ENCODE results near the gene TRIM67. TPM values are rescaled to one million over a fixed set of nuclear protein-coding genes. Genes with fewer than 3 reads are reported as not detected.

The TRIM67 gene
- total and polyA plus RNA-seq, 5 donors: 0.06 to 0.34 (median 0.09) TPM

DNA sequence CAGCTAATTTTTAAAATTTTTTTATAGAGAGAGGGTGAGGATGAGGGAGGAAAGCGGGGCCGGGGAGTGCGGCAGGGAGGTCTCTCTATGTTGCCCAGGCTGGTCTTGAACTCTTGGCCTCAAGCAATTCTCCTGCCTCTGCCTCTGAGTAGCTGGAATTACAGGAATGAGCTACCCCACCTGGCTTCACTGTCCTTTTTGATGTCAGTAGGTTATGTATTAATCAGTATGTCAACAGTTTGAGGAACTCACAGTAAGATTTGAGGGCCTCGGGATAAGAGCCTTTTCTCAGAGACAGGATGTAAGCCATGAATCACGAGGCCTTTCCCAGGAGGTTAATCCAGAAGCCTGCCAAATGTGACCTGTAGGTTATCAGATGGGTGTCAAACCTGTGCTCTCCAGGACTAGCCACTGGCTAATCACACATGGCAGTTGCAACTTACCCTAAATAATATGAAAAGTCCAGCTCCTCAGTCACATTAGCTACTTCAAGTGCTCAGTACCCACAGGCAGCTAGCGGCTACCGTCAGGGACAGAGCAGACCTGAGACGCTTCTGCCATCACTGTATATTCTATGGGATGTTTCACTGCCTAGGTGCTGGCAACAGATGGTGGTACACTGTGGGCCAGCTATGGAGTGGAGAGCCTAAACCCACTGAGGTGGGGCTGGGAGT is 33.1 kb downstream of the TRIM67 start:
- ATAC-seq (no peak), DNase-seq (no peak)
- peaks cover 4% of the 10 kb centered on the region for H3K4me1 ChIP-seq (ENCODE audit: control insufficient read depth, insufficient read depth, low read length)
- WGBS: 80% methylated on average over 8 of the region's 8 CpGs
- intact Hi-C loops (cut with DNase I): no loop called here
- no peak overlapping the region for H3K27ac ChIP-seq (ENCODE audit: low read length)
- H3K9me3 ChIP-seq (ENCODE audit: control insufficient read depth, low read length): no peaks in the 10 kb centered on the region
- H3K4me3 ChIP-seq (ENCODE audit: low read length): no peak overlapping the region
- H3K27me3 ChIP-seq (ENCODE audit: control insufficient read depth, insufficient read depth): no peaks in the 10 kb centered on the region

DNA sequence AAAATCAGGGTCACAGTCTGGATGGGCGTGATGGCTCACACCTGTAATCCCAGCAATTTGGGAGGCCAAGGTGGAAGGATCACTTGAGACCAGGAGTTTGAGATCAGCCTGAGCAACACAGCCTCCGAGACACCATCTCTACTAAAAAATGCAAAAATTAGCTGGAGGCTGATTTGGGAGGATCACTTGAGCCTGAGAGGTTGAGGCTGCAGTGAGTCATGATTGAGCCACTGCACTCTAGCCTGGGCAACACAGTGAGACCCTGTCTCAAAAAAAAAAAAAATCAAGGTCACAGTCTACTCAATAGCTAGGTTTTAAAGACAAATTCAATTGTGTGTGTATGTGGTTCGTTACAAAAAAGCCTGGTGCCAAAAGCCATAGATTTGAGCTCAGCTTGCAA is 34.4 kb downstream of the TRIM67 start:
- no peaks in the 10 kb centered on the region for H3K9me3 ChIP-seq (ENCODE audit: control insufficient read depth, low read length)
- H3K27me3 ChIP-seq (ENCODE audit: control insufficient read depth, insufficient read depth): no peaks in the 10 kb centered on the region
- H3K4me1 ChIP-seq (ENCODE audit: control insufficient read depth, insufficient read depth, low read length): peaks cover 4% of the 10 kb centered on the region
- DNase-seq: no peak
- no peak for ATAC-seq
- no peak overlapping the region for H3K27ac ChIP-seq (ENCODE audit: low read length)
- H3K4me3 ChIP-seq (ENCODE audit: low read length): no peak overlapping the region
- intact Hi-C loops (cut with DNase I): no loop called here
- 90% methylated on average over 3 of the region's 3 CpGs for WGBS

DNA sequence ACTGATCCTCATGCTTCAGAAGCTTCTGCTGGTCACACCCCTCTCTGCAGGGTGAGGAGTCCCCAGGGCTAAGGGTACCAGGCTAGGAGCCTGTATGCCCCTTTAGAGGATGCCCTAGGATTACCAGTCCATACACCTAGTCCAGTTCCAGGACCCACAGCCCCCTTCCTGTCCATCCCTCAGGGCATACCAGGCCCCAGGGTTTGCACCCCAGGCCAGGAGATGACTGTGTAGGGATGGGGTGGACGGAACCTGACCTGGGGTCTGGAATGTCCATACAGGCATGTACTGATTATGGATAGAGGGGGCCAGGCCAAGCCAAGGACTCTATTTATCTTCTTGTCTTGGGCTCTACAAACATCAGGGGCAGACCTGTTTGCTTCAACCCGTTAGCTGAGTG is 34.9 kb downstream of the TRIM67 start:
- no peak overlapping the region for H3K4me3 ChIP-seq (ENCODE audit: low read length)
- H3K27ac ChIP-seq (ENCODE audit: low read length): no peak overlapping the region
- DNase-seq (no peak), ATAC-seq (no peak)
- peaks cover 4% of the 10 kb centered on the region for H3K4me1 ChIP-seq (ENCODE audit: control insufficient read depth, insufficient read depth, low read length)
- H3K9me3 ChIP-seq (ENCODE audit: control insufficient read depth, low read length): no peaks in the 10 kb centered on the region
- no peaks in the 10 kb centered on the region for H3K27me3 ChIP-seq (ENCODE audit: control insufficient read depth, insufficient read depth)
- intact Hi-C loops (cut with DNase I): no loop called here
- 83% methylated on average over 2 of the region's 2 CpGs for WGBS

- no peak for DNase-seq
- WGBS: 97% methylated on average over 7 of the region's 7 CpGs
- intact Hi-C loops (cut with DNase I): no loop called here
- H3K27ac ChIP-seq (ENCODE audit: low read length): no peak overlapping the region
- H3K9me3 ChIP-seq (ENCODE audit: control insufficient read depth, low read length): no peaks in the 10 kb centered on the region
- H3K4me1 ChIP-seq (ENCODE audit: control insufficient read depth, insufficient read depth, low read length): no peaks in the 10 kb centered on the region
- no peak for ATAC-seq
- H3K4me3 ChIP-seq (ENCODE audit: low read length): no peak overlapping the region
- no peaks in the 10 kb centered on the region for H3K27me3 ChIP-seq (ENCODE audit: control insufficient read depth, insufficient read depth)
Measured at GRCh38 chr1:231199868-231200267, 38.0 kb downstream of the TRIM67 start.

GRCh38 chr1:231200388-231201031 is 38.7 kb downstream of the TRIM67 start:
- no peaks in the 10 kb centered on the region for H3K27me3 ChIP-seq (ENCODE audit: control insufficient read depth, insufficient read depth)
- ATAC-seq: no peak
- no peaks in the 10 kb centered on the region for H3K9me3 ChIP-seq (ENCODE audit: control insufficient read depth, low read length)
- no peak overlapping the region for H3K4me3 ChIP-seq (ENCODE audit: low read length)
- 45% methylated on average over 8 of the region's 8 CpGs for WGBS
- no peak overlapping the region for H3K27ac ChIP-seq (ENCODE audit: low read length)
- no peaks in the 10 kb centered on the region for H3K4me1 ChIP-seq (ENCODE audit: control insufficient read depth, insufficient read depth, low read length)
- intact Hi-C loops (cut with DNase I): no loop called here
- DNase-seq: no peak

GRCh38 chr1:231201375-231201978 is 39.6 kb downstream of the TRIM67 start:
- 86% methylated on average over 16 of the region's 16 CpGs for WGBS
- intact Hi-C loops (cut with DNase I): no loop called here
- H3K4me1 ChIP-seq (ENCODE audit: control insufficient read depth, insufficient read depth, low read length): no peaks in the 10 kb centered on the region

GRCh38 chr1:231201979-231202633 is 40.2 kb downstream of the TRIM67 start:
- no peaks in the 10 kb centered on the region for H3K4me1 ChIP-seq (ENCODE audit: control insufficient read depth, insufficient read depth, low read length)
- 65% methylated on average over 5 of the region's 5 CpGs for WGBS
- ATAC-seq: no peak
- DNase-seq: no peak
- H3K27ac ChIP-seq (ENCODE audit: low read length): no peak overlapping the region
- H3K4me3 ChIP-seq (ENCODE audit: low read length): no peak overlapping the region
- no peaks in the 10 kb centered on the region for H3K27me3 ChIP-seq (ENCODE audit: control insufficient read depth, insufficient read depth)
- no peaks in the 10 kb centered on the region for H3K9me3 ChIP-seq (ENCODE audit: control insufficient read depth, low read length)
- intact Hi-C loops (cut with DNase I): no loop called here

More at GRCh38 chr1:231201375-231201978, 39.6 kb downstream of the TRIM67 start:
- DNase-seq: no peak
- no peak overlapping the region for H3K4me3 ChIP-seq (ENCODE audit: low read length)
- no peaks in the 10 kb centered on the region for H3K9me3 ChIP-seq (ENCODE audit: control insufficient read depth, low read length)
- no peak overlapping the region for H3K27ac ChIP-seq (ENCODE audit: low read length)
- H3K27me3 ChIP-seq (ENCODE audit: control insufficient read depth, insufficient read depth): no peaks in the 10 kb centered on the region
- no peak for ATAC-seq

GRCh38 chr1:231203259-231204057 is 41.6 kb downstream of the TRIM67 start:
- Histone ChIP-seq H3K4me1 (ENCODE audit: control insufficient read depth, insufficient read depth, low read length) (no peaks in the 10 kb centered on the region), H3K4me3 (ENCODE audit: low read length) (no peak overlapping the region), H3K27ac (ENCODE audit: low read length) (no peak overlapping the region), H3K9me3 (ENCODE audit: control insufficient read depth, low read length) (no peaks in the 10 kb centered on the region), H3K27me3 (ENCODE audit: control insufficient read depth, insufficient read depth) (no peaks in the 10 kb centered on the region)
- intact Hi-C loops (cut with DNase I): no loop called here
- DNase-seq (no peak), ATAC-seq (no peak)
- 85% methylated on average over 21 of the region's 21 CpGs for WGBS

DNA sequence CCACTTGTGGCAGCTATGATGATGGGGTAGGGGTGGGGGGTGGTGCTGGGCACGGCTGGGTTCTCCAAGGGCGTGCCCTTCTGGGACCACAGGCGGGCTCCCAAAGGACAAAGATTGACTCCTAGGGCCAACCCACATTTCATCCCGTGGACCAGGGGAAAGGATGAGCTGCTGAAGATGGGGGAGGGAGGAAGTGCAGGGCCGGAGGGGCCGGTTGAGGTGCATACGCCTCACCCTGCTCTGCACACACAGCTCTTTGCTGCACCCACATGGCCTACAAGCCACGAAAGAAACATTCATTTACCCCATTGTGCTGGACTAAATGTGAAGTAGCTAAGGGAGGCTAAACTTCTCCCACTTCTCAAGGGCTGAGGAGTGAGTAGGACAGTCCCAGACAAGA is 45.0 kb downstream of the TRIM67 start:
- Histone ChIP-seq H3K27me3 (ENCODE audit: control insufficient read depth, insufficient read depth) (no peaks in the 10 kb centered on the region), H3K4me3 (ENCODE audit: low read length) (no peak overlapping the region), H3K9me3 (ENCODE audit: control insufficient read depth, low read length) (no peaks in the 10 kb centered on the region), H3K27ac (ENCODE audit: low read length) (no peak overlapping the region), H3K4me1 (ENCODE audit: control insufficient read depth, insufficient read depth, low read length) (no peaks in the 10 kb centered on the region)
- intact Hi-C loops (cut with DNase I): no loop called here
- WGBS: 50% methylated on average over 8 of the region's 8 CpGs
- ATAC-seq (no peak), DNase-seq (no peak)

- no peak overlapping the region for H3K4me3 ChIP-seq (ENCODE audit: low read length)
- WGBS: 72% methylated on average over 3 of the region's 3 CpGs
- DNase-seq (no peak), ATAC-seq (no peak)
- no peak overlapping the region for H3K27ac ChIP-seq (ENCODE audit: low read length)
- intact Hi-C loops (cut with DNase I): no loop called here
- H3K9me3 ChIP-seq (ENCODE audit: control insufficient read depth, low read length): no peaks in the 10 kb centered on the region
- H3K27me3 ChIP-seq (ENCODE audit: control insufficient read depth, insufficient read depth): no peaks in the 10 kb centered on the region
- no peaks in the 10 kb centered on the region for H3K4me1 ChIP-seq (ENCODE audit: control insufficient read depth, insufficient read depth, low read length)
Measured at GRCh38 chr1:231207437-231207836, 45.6 kb downstream of the TRIM67 start.

All from right cardiac atrium (tissue), 5 donors.